ENCODE results near the gene ZNF407. TPM values are rescaled to one million over a fixed set of nuclear protein-coding genes. Genes with fewer than 3 reads are reported as not detected.

ZNF407 gene
- polyA plus RNA-seq, 3 donors: 2.2 to 3.0 (median 2.4) TPM

- 85 to 87% (median 87%) methylated on average over 3 of the region's 3 CpGs for WGBS, 3 donors
- H3K27ac ChIP-seq (ENCODE audit: low read depth, low read length): no peak overlapping the region
Measured at GRCh38 chr18:74699455-74699854, 101.8 kb downstream of the ZNF407 start.

- no peak overlapping the region for H3K27ac ChIP-seq (ENCODE audit: low read depth, low read length)
- WGBS, 3 donors: 64 to 79% (median 65%) methylated on average over 3 of the region's 3 CpGs
Measured at GRCh38 chr18:74702950-74703349, 105.3 kb downstream of the ZNF407 start.

- no peak overlapping the region for H3K27ac ChIP-seq (ENCODE audit: low read depth, low read length)
Measured at GRCh38 chr18:74708169-74708568, 110.5 kb downstream of the ZNF407 start.

GRCh38 chr18:74709452-74709851 is 111.8 kb downstream of the ZNF407 start:
- WGBS, 3 donors: 91 to 100% (median 95%) methylated on average over 3 of the region's 3 CpGs
- H3K27ac ChIP-seq (ENCODE audit: low read depth, low read length): no peak overlapping the region

- H3K27ac ChIP-seq (ENCODE audit: low read depth, low read length): no peak overlapping the region
- WGBS, 3 donors: 97 to 99% (median 98%) methylated on average over 1 of the region's 1 CpG
Measured at GRCh38 chr18:74714120-74714519, 116.5 kb downstream of the ZNF407 start.

- H3K27ac ChIP-seq (ENCODE audit: low read depth, low read length): no peak overlapping the region
- 89 to 91% (median 90%) methylated on average over 6 of the region's 6 CpGs for WGBS, 3 donors
Measured at GRCh38 chr18:74714791-74715190, 117.1 kb downstream of the ZNF407 start.

- 93 to 97% (median 96%) methylated on average over 7 of the region's 7 CpGs for WGBS, 3 donors
- H3K27ac ChIP-seq (ENCODE audit: low read depth, low read length): no peak overlapping the region
Measured at GRCh38 chr18:74715306-74715705, 117.6 kb downstream of the ZNF407 start.

- H3K27ac ChIP-seq (ENCODE audit: low read depth, low read length): no peak overlapping the region
- WGBS, 3 donors: 29 to 70% (median 69%) methylated on average over 5 of the region's 5 CpGs
Measured at GRCh38 chr18:74715865-74716712, 118.4 kb downstream of the ZNF407 start.

- 83 to 85% (median 85%) methylated on average over 2 of the region's 2 CpGs for WGBS, 3 donors
- H3K27ac ChIP-seq (ENCODE audit: low read depth, low read length): no peak overlapping the region
Measured at GRCh38 chr18:74718312-74718711, 120.6 kb downstream of the ZNF407 start.

GRCh38 chr18:74722237-74722636 is 124.6 kb downstream of the ZNF407 start:
- 59 to 81% (median 64%) methylated on average over 2 of the region's 2 CpGs for WGBS, 3 donors
- no peak overlapping the region for H3K27ac ChIP-seq (ENCODE audit: low read depth, low read length)

- 84 to 92% (median 89%) methylated on average over 1 of the region's 1 CpG for WGBS, 3 donors
- H3K27ac ChIP-seq (ENCODE audit: low read depth, low read length): no peak overlapping the region
Measured at GRCh38 chr18:74724186-74724585, 126.5 kb downstream of the ZNF407 start.

GRCh38 chr18:74725690-74726089 is 128.0 kb downstream of the ZNF407 start:
- H3K27ac ChIP-seq (ENCODE audit: low read depth, low read length): no peak overlapping the region
- 89 to 95% (median 93%) methylated on average over 3 of the region's 3 CpGs for WGBS, 3 donors

GRCh38 chr18:74728586-74728985 is 130.9 kb downstream of the ZNF407 start:
- H3K27ac ChIP-seq (ENCODE audit: low read depth, low read length): no peak overlapping the region
- 91 to 94% (median 93%) methylated on average over 5 of the region's 5 CpGs for WGBS, 3 donors

GRCh38 chr18:74731097-74731496 is 133.4 kb downstream of the ZNF407 start:
- no peak overlapping the region for H3K27ac ChIP-seq (ENCODE audit: low read depth, low read length)
- WGBS, 3 donors: 96 to 98% (median 97%) methylated on average over 5 of the region's 5 CpGs

- no peak overlapping the region for H3K27ac ChIP-seq (ENCODE audit: low read depth, low read length)
- WGBS, 3 donors: 94 to 98% (median 98%) methylated on average over 1 of the region's 1 CpG
Measured at GRCh38 chr18:74732380-74732779, 134.7 kb downstream of the ZNF407 start.

- no peak overlapping the region for H3K27ac ChIP-seq (ENCODE audit: low read depth, low read length)
- 89 to 98% (median 94%) methylated on average over 3 of the region's 3 CpGs for WGBS, 3 donors
Measured at GRCh38 chr18:74733598-74733997, 135.9 kb downstream of the ZNF407 start.

- H3K27ac ChIP-seq (ENCODE audit: low read depth, low read length): no peak overlapping the region
- 76 to 86% (median 86%) methylated on average over 11 of the region's 11 CpGs for WGBS, 3 donors
Measured at GRCh38 chr18:74734013-74734444, 136.4 kb downstream of the ZNF407 start.

- WGBS, 3 donors: 74 to 75% (median 74%) methylated on average over 5 of the region's 5 CpGs
- H3K27ac ChIP-seq (ENCODE audit: low read depth, low read length): no peak overlapping the region
Measured at GRCh38 chr18:74739926-74740325, 142.3 kb downstream of the ZNF407 start.

- 89 to 95% (median 92%) methylated on average over 5 of the region's 5 CpGs for WGBS, 3 donors
- no peak overlapping the region for H3K27ac ChIP-seq (ENCODE audit: low read depth, low read length)
Measured at GRCh38 chr18:74742573-74743243, 145.0 kb downstream of the ZNF407 start.
